Astrocyte (in vitro differentiated cells and primary cell): ENCODE results near the gene GJD2. TPM values are rescaled to one million over a fixed set of nuclear protein-coding genes. Genes with fewer than 3 reads are reported as not detected.

Source experiments
- DNase-seq: peaks from one replicate; pipeline ENCODE4 v3.0.0-alpha.2; 2010; ENCODE audit warnings: low read depth
- FAIRE-seq: peaks from 2 replicates; lab custom pipeline; 2011; peaks lifted over from hg19 to GRCh38; lab: Jason Lieb, UNC
- H2AFZ ChIP-seq: 2 replicates; pipeline ENCODE4 v1.6.0; 2012; ENCODE audit warnings: low read depth, low read length, inconsistent platforms
- H3K27ac ChIP-seq: 2 replicates; pipeline ENCODE4 v1.5.1; 2011; ENCODE audit warnings: low read depth, low read length, inconsistent platforms
- H3K27me3 ChIP-seq: 2 replicates; pipeline ENCODE4 v1.6.0; 2011; ENCODE audit warnings: low read length, inconsistent platforms; ENCODE audit not compliant: insufficient read depth
- H3K36me3 ChIP-seq: 2 replicates; pipeline ENCODE4 v1.5.1; 2011; ENCODE audit warnings: low read length, inconsistent platforms; ENCODE audit not compliant: insufficient read depth
- H3K4me1 ChIP-seq: 2 replicates; pipeline ENCODE4 v1.5.1; 2011; ENCODE audit warnings: low read length, inconsistent platforms; ENCODE audit not compliant: insufficient read depth
- H3K4me2 ChIP-seq: 2 replicates; pipeline ENCODE4 v1.6.0; 2012; ENCODE audit warnings: low read length, inconsistent platforms
- H3K4me3 ChIP-seq: 2 replicates; pipeline ENCODE4 v1.5.1; 2011; ENCODE audit warnings: low read depth, mild to moderate bottlenecking, low read length, inconsistent platforms; ENCODE audit not compliant: insufficient read depth
- H3K79me2 ChIP-seq: 2 replicates; pipeline ENCODE4 v1.6.0; 2012; ENCODE audit warnings: mild to moderate bottlenecking, low read length, inconsistent platforms; ENCODE audit not compliant: insufficient read depth
- H3K9ac ChIP-seq: 2 replicates; pipeline ENCODE4 v1.6.0; 2012; ENCODE audit warnings: mild to moderate bottlenecking, low read length, inconsistent platforms
- H3K9me3 ChIP-seq: 2 replicates; pipeline ENCODE4 v1.5.1; 2012; ENCODE audit warnings: low read depth, mild to moderate bottlenecking, low read length, inconsistent platforms; ENCODE audit not compliant: insufficient read depth
- H4K20me1 ChIP-seq: 2 replicates; pipeline ENCODE4 v1.6.0; 2012; ENCODE audit warnings: low read length, inconsistent platforms; ENCODE audit not compliant: insufficient read depth
- H3K27ac Mint-ChIP-seq: one replicate; pipeline ENCODE4 v1.8.0; 2021; ENCODE audit warnings: mild to moderate bottlenecking, mixed read lengths; ENCODE audit not compliant: unreplicated experiment
- H3K27me3 Mint-ChIP-seq: one replicate; pipeline ENCODE4 v1.8.0; 2021; ENCODE audit warnings: low read depth, mixed read lengths; ENCODE audit not compliant: unreplicated experiment
- H3K36me3 Mint-ChIP-seq: one replicate; pipeline ENCODE4 v1.8.0; 2021; ENCODE audit warnings: low read depth, mixed read lengths; ENCODE audit not compliant: unreplicated experiment
- H3K4me1 Mint-ChIP-seq: one replicate; pipeline ENCODE4 v1.8.0; 2021; ENCODE audit warnings: low read depth, mixed read lengths; ENCODE audit not compliant: unreplicated experiment
- H3K4me3 Mint-ChIP-seq: one replicate; pipeline ENCODE4 v1.8.0; 2021; ENCODE audit warnings: mild to moderate bottlenecking, moderate library complexity, mixed read lengths; ENCODE audit not compliant: unreplicated experiment
- H3K9me3 Mint-ChIP-seq: one replicate; pipeline ENCODE4 v1.8.0; 2021; ENCODE audit warnings: mild to moderate bottlenecking, mixed read lengths; ENCODE audit not compliant: unreplicated experiment
- EZH2 ChIP-seq: IDR thresholded peaks from 2 replicates; pipeline ENCODE4 v1.6.1; 2012; ENCODE audit warnings: mild to moderate bottlenecking, low read length, inconsistent platforms; ENCODE audit not compliant: insufficient read depth
- total RNA-seq: library from RNA; stranded (reverse); gene quantifications from 2 replicates; pipeline ENCODE4 v1.2.1, GENCODE V29; 2021
- TF ChIP-seq, protein P1 (sequence below): IDR thresholded peaks from 2 replicates; pipeline ENCODE4 v1.5.1; 2011; ENCODE audit warnings: low read depth, mild to moderate bottlenecking, inconsistent platforms, low read length, moderate library complexity; ENCODE audit not compliant: insufficient read depth

GJD2 gene
- total RNA-seq, 1 donor from 2014 or later = 1.00 TPM

- Mint-ChIP-seq H3K9me3 (peaks cover 7% of the 10 kb centered on the region), H3K36me3 (no peaks in the 10 kb centered on the region), H3K27ac (no peak overlapping the region), H3K4me1 (peaks cover 19% of the 10 kb centered on the region), H3K27me3 (no peaks in the 10 kb centered on the region), H3K4me3 (no peak overlapping the region)
- peaks cover 3% of the 10 kb centered on the region for H3K4me1 ChIP-seq
- no peaks in the 10 kb centered on the region for H3K79me2 ChIP-seq
- peaks cover 3% of the 10 kb centered on the region for H3K27me3 ChIP-seq
- H3K4me3 ChIP-seq = no peak overlapping the region
- H3K9ac ChIP-seq = no peak overlapping the region
- TF ChIP-seq, protein P1, sequence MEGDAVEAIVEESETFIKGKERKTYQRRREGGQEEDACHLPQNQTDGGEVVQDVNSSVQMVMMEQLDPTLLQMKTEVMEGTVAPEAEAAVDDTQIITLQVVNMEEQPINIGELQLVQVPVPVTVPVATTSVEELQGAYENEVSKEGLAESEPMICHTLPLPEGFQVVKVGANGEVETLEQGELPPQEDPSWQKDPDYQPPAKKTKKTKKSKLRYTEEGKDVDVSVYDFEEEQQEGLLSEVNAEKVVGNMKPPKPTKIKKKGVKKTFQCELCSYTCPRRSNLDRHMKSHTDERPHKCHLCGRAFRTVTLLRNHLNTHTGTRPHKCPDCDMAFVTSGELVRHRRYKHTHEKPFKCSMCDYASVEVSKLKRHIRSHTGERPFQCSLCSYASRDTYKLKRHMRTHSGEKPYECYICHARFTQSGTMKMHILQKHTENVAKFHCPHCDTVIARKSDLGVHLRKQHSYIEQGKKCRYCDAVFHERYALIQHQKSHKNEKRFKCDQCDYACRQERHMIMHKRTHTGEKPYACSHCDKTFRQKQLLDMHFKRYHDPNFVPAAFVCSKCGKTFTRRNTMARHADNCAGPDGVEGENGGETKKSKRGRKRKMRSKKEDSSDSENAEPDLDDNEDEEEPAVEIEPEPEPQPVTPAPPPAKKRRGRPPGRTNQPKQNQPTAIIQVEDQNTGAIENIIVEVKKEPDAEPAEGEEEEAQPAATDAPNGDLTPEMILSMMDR = no peak
- no peak for TF ChIP-seq EZH2
- H3K36me3 ChIP-seq = no peaks in the 10 kb centered on the region
- no peak overlapping the region for H3K27ac ChIP-seq
- FAIRE-seq (no peak), DNase-seq (no peak)
- H3K9me3 ChIP-seq = no peaks in the 10 kb centered on the region
- no peak overlapping the region for H3K4me2 ChIP-seq
- no peaks in the 10 kb centered on the region for H4K20me1 ChIP-seq
- no peak overlapping the region for H2AFZ ChIP-seq
These were observed 48.3 kb upstream of the GJD2 start for GRCh38 chr15:34802803-34803750.

DNA sequence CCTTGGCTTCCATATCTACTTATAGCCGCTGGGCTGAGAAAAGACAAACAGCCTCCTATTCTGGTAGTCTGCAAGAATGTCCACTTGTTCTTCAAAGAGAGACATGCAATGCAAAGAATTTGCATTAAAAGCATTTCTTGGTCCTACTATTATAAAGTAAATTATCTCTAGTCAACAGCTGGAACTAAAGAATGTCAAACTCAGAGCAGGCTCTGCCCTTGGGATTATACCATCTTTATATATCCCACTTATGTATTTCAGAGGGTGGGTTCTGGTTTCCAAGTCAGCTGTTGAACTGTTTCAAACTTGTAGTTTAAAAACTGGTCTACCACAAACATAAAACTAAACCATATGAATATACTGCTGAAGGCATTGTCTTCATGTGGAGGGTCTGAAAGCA is 47.6 kb upstream of the GJD2 start:
- no peak overlapping the region for H3K9ac ChIP-seq
- FAIRE-seq (no peak), DNase-seq (no peak)
- no peak overlapping the region for H3K27ac ChIP-seq
- H3K4me2 ChIP-seq = no peak overlapping the region
- H4K20me1 ChIP-seq = no peaks in the 10 kb centered on the region
- Mint-ChIP-seq H3K4me3 (no peak overlapping the region), H3K27ac (no peak overlapping the region), H3K4me1 (peaks cover 19% of the 10 kb centered on the region), H3K9me3 (peaks cover 4% of the 10 kb centered on the region), H3K36me3 (no peaks in the 10 kb centered on the region), H3K27me3 (no peaks in the 10 kb centered on the region)
- TF ChIP-seq, protein P1 = no peak
- TF ChIP-seq EZH2 = no peak
- H2AFZ ChIP-seq = no peak overlapping the region
- no peaks in the 10 kb centered on the region for H3K9me3 ChIP-seq
- peaks cover 3% of the 10 kb centered on the region for H3K27me3 ChIP-seq
- H3K4me3 ChIP-seq = no peak overlapping the region
- no peaks in the 10 kb centered on the region for H3K79me2 ChIP-seq
- no peaks in the 10 kb centered on the region for H3K36me3 ChIP-seq
- H3K4me1 ChIP-seq = peaks cover 3% of the 10 kb centered on the region
